NCI-H2081 (cell line): ENCODE data around the gene MYO10.

Experiments used
- DNase-seq, 2 experiments: peaks; one replicate each; lab custom pipeline; 2025; lab: John Stamatoyannopoulos, UW

MYO10 gene

GRCh38 chr5:16943846-16944678 lies 8.0 kb upstream of the MYO10 start:
- no peak for DNase-seq

- no peak for DNase-seq
Measured at GRCh38 chr5:16937503-16938161, 1.5 kb upstream of the MYO10 start.

- peak; percentile 54 to 59 for DNase-seq
Measured at GRCh38 chr5:16936989-16937438, 926 bp upstream of the MYO10 start.

- DNase-seq, result peak; percentile 79 to 84
Measured at GRCh38 chr5:16935231-16936149, 598 bp downstream of the MYO10 start.

- DNase-seq, result no peak
Measured at GRCh38 chr5:16934677-16935153, 1.4 kb downstream of the MYO10 start.

GRCh38 chr5:16934123-16934522 lies 2.0 kb downstream of the MYO10 start:
- peak; percentile 30 to 42 for DNase-seq

- no peak for DNase-seq
Measured at GRCh38 chr5:16933337-16933736, 2.8 kb downstream of the MYO10 start.

- no peak for DNase-seq
Measured at GRCh38 chr5:16932401-16932800, 3.7 kb downstream of the MYO10 start.

- peak; percentile 54 to 80 for DNase-seq
Measured at GRCh38 chr5:16931334-16932110, 4.6 kb downstream of the MYO10 start.

GRCh38 chr5:16930496-16930895 lies 5.6 kb downstream of the MYO10 start:
- no peak for DNase-seq

GRCh38 chr5:16929831-16930230 lies 6.3 kb downstream of the MYO10 start:
- no peak for DNase-seq

GRCh38 chr5:16929347-16929746 lies 6.7 kb downstream of the MYO10 start:
- DNase-seq, result no peak

- DNase-seq, result no peak
Measured at GRCh38 chr5:16927613-16928012, 8.5 kb downstream of the MYO10 start.

- no peak for DNase-seq
Measured at GRCh38 chr5:16926417-16926816, 9.7 kb downstream of the MYO10 start.

GRCh38 chr5:16924206-16924605 lies 11.9 kb downstream of the MYO10 start:
- DNase-seq, result no peak

GRCh38 chr5:16922430-16922829 lies 13.7 kb downstream of the MYO10 start:
- DNase-seq, result no peak

GRCh38 chr5:16921211-16921610 lies 14.9 kb downstream of the MYO10 start:
- no peak for DNase-seq

GRCh38 chr5:16920109-16920816 lies 15.8 kb downstream of the MYO10 start:
- no peak for DNase-seq

- DNase-seq, result no peak
Measured at GRCh38 chr5:16918891-16919671, 17.0 kb downstream of the MYO10 start.

GRCh38 chr5:16918156-16918555 lies 17.9 kb downstream of the MYO10 start:
- no peak for DNase-seq
